ENCODE measurements around the gene NFAT5. TPM values are rescaled to one million over a fixed set of nuclear protein-coding genes. Genes with fewer than 3 reads are reported as not detected.
A peak's percentile ranks its signal among the peaks of the same experiment; 100 is the strongest.

The NFAT5 gene
- total and polyA plus RNA-seq, 9 of the 15 experiments (the other 6 are each of a cell fraction or from before 2014, with no cell fraction given): 0.78 to 20.5 (median 12.4) TPM

DNA sequence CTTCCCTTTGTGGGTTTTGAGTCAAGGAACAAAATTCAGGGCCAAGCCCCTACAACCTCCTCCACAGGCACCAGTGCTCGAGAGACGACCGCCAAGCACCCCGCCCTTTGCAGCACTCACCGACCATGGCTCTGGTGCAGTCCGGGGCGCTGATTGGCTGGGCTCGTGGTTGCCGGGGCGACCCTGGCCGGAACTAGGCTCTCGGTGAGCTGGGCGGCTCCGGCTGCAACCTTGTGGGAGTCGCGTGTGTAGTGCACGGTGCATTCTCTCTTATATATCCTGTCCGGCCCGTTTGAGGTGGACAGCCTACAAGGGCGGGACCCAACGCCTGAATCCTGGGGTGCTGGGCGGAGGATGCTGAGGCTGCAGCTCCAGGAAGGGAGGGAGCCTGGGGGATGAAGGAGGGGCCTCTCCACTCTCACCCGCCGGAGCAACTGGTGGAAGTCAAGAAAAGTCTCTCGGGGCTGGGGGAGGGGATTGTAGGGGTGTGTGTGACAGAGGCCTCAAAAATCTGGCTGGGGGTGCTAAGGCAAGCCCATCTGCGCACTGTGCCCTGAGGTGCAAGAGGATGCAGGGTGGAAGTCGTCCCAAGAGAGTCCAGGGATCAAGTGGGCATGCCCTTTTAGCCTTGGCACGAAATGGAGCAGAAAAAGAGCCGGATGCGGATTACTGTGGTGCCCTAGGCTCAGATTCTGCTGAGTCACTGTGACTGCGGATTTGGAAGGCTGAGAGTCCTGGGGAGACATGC is 160.7 kb downstream of the NFAT5 start, which contains the start of gene NQO1 (continued):
- TF ChIP-seq, protein P1, sequence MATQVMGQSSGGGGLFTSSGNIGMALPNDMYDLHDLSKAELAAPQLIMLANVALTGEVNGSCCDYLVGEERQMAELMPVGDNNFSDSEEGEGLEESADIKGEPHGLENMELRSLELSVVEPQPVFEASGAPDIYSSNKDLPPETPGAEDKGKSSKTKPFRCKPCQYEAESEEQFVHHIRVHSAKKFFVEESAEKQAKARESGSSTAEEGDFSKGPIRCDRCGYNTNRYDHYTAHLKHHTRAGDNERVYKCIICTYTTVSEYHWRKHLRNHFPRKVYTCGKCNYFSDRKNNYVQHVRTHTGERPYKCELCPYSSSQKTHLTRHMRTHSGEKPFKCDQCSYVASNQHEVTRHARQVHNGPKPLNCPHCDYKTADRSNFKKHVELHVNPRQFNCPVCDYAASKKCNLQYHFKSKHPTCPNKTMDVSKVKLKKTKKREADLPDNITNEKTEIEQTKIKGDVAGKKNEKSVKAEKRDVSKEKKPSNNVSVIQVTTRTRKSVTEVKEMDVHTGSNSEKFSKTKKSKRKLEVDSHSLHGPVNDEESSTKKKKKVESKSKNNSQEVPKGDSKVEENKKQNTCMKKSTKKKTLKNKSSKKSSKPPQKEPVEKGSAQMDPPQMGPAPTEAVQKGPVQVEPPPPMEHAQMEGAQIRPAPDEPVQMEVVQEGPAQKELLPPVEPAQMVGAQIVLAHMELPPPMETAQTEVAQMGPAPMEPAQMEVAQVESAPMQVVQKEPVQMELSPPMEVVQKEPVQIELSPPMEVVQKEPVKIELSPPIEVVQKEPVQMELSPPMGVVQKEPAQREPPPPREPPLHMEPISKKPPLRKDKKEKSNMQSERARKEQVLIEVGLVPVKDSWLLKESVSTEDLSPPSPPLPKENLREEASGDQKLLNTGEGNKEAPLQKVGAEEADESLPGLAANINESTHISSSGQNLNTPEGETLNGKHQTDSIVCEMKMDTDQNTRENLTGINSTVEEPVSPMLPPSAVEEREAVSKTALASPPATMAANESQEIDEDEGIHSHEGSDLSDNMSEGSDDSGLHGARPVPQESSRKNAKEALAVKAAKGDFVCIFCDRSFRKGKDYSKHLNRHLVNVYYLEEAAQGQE (IDR thresholded peaks at IDR 0.05; ENCODE audit: borderline replicate concordance): peak; percentile 35
- TF ChIP-seq, protein P1 (CRISPR knock-in tag; IDR thresholded peaks at IDR 0.05; ENCODE audit: low read depth): no peak
- TF ChIP-seq NRF1 (conservative IDR thresholded peaks at IDR 0.05 in 1 of 2, IDR thresholded peaks at IDR 0.05 in 1 of 2): peak; percentile 61 to 65
- peak; percentile 73; the same call in 1 of the 2 replicates for TF ChIP-seq PHF8 (IDR thresholded peaks at IDR 0.05; ENCODE audit: borderline replicate concordance, low read length)
- no peak for TF ChIP-seq MYBL2 (IDR thresholded peaks at IDR 0.05; ENCODE audit: low read depth)
- TF ChIP-seq MYBL2 (CRISPR knock-in tag; IDR thresholded peaks at IDR 0.05; ENCODE audit: borderline replicate concordance): no peak
- peak; percentile 100 for TF ChIP-seq MAFG (tag; conservative IDR thresholded peaks at IDR 0.05)
- TF ChIP-seq, protein P2, sequence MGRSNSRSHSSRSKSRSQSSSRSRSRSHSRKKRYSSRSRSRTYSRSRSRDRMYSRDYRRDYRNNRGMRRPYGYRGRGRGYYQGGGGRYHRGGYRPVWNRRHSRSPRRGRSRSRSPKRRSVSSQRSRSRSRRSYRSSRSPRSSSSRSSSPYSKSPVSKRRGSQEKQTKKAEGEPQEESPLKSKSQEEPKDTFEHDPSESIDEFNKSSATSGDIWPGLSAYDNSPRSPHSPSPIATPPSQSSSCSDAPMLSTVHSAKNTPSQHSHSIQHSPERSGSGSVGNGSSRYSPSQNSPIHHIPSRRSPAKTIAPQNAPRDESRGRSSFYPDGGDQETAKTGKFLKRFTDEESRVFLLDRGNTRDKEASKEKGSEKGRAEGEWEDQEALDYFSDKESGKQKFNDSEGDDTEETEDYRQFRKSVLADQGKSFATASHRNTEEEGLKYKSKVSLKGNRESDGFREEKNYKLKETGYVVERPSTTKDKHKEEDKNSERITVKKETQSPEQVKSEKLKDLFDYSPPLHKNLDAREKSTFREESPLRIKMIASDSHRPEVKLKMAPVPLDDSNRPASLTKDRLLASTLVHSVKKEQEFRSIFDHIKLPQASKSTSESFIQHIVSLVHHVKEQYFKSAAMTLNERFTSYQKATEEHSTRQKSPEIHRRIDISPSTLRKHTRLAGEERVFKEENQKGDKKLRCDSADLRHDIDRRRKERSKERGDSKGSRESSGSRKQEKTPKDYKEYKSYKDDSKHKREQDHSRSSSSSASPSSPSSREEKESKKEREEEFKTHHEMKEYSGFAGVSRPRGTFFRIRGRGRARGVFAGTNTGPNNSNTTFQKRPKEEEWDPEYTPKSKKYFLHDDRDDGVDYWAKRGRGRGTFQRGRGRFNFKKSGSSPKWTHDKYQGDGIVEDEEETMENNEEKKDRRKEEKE (IDR thresholded peaks at IDR 0.05; ENCODE audit: borderline replicate concordance in 1 of 2, control insufficient read depth in 1 of 2, low read depth in 2 of 2, low read length in 1 of 2): 0 out of 4 replicates have a peak, but pooled peaks of 1 of the 2 experiments have one; percentile 27
- peak; percentile 45 for TF ChIP-seq ATF7 (IDR thresholded peaks at IDR 0.05)
- TF ChIP-seq NONO (IDR thresholded peaks at IDR 0.05; ENCODE audit: low read depth in 2 of 2, low read length in 1 of 2): peak in 1 of 2 experiments; percentile 50; a peak in 2 of 4 replicates
- TF ChIP-seq BMI1 (IDR thresholded peaks at IDR 0.05; ENCODE audit: low read length): peak; percentile 90
- peak in 1 of 2 experiments; percentile 60; a peak in 1 of 4 replicates for TF ChIP-seq FOXA3 (CRISPR knock-in tag; conservative IDR thresholded peaks at IDR 0.05 in 1 of 2, IDR thresholded peaks at IDR 0.05 in 1 of 2)

Measured in K562 (cell line).